ENCODE data around the gene PLCL1. TPM values are rescaled to one million over a fixed set of nuclear protein-coding genes. Genes with fewer than 3 reads are reported as not detected.

Gene PLCL1
- total and polyA plus RNA-seq, 10 of the 15 experiments (the other 5 are each of a cell fraction or from before 2014, with no cell fraction given): 0.03 to 1.5 (median 0.22) TPM

GRCh38 chr2:197897960-197898678 lies 93.7 kb downstream of the PLCL1 start (continued):
- no peak for TF ChIP-seq BHLHE40 (IDR thresholded peaks at IDR 0.05; ENCODE audit: borderline replicate concordance in 1 of 2, low read depth in 2 of 2, low read length in 1 of 2)
- TF ChIP-seq CHD2 (IDR thresholded peaks at IDR 0.05; ENCODE audit: borderline replicate concordance, low read depth, low read length): no peak
- no peak for TF ChIP-seq RBBP5 (conservative IDR thresholded peaks at IDR 0.05)
- TF ChIP-seq HDAC6 (IDR thresholded peaks at IDR 0.05; ENCODE audit: unreplicated experiment): no peak
- no peak for TF ChIP-seq RELB (IDR thresholded peaks at IDR 0.05; ENCODE audit: low read depth)
- TF ChIP-seq PBX3 (IDR thresholded peaks at IDR 0.05; ENCODE audit: insufficient replicate concordance, low read depth, low read length): no peak
- TF ChIP-seq BCL3 (IDR thresholded peaks at IDR 0.05; ENCODE audit: borderline replicate concordance, insufficient read depth, low read depth, low read length, poor library complexity, severe bottlenecking): no peak
- no peak for TF ChIP-seq YY1 (IDR thresholded peaks at IDR 0.05; ENCODE audit: low read depth, low read length)
- TF ChIP-seq USF2 (IDR thresholded peaks at IDR 0.05; ENCODE audit: borderline replicate concordance, low read depth, low read length): no peak
